ENCODE results near the gene TUBB1.

- TF ChIP-seq CTCF (IDR thresholded peaks at IDR 0.05; ENCODE audit: insufficient read depth, low read length) = no peak
- no peak for TF ChIP-seq POLR2AphosphoS5 (IDR thresholded peaks at IDR 0.05; ENCODE audit: low read depth)
Observed at GRCh38 chr20:59028812-59029211, 9.6 kb downstream of the TUBB1 start.

All from HL-60 (cell line).